SK-N-SH (cell line): ENCODE results near the gene DNPH1. TPM values are rescaled to one million over a fixed set of nuclear protein-coding genes. Genes with fewer than 3 reads are reported as not detected.

Experiments used
- CTCF ChIA-PET: fragments of 300-600, 350-600 bp; formaldehyde crosslinking; extraction: SDS; loops from one replicate; lab custom pipeline; 2021; lab: Yijun Ruan, JAX
- POLR2A ChIA-PET: fragments of 350-600 bp; sonication (Branson Sonifier 250); formaldehyde crosslinking; extraction: SDS; loops from one replicate; lab custom pipeline; 2020; ENCODE audit warnings: antibody characterized with exemption, inconsistent platforms; lab: Yijun Ruan, JAX
- DNase-seq: peaks from one replicate; pipeline ENCODE4 v3.0.0; 2012
- H2AFZ ChIP-seq: fragments of 200-600 bp; sonication (generic); 2 replicates; pipeline ENCODE4 v1.8.1; 2016; ENCODE audit warnings: antibody characterized with exemption, mild to moderate bottlenecking, low read depth
- H3F3A ChIP-seq: fragments of 200-600 bp; sonication (generic); replicated peaks from 2 replicates; pipeline ENCODE3; 2016; ENCODE audit warnings: antibody characterized with exemption, mild to moderate bottlenecking; ENCODE audit not compliant: insufficient read depth
- H3K27ac ChIP-seq, 2 experiments: fragments of 200-500 bp in 1 of 2; fragments of 200-600 bp in 1 of 2; sonication (Bioruptor generic) in 1 of 2; sonication (generic), shearing (Covaris generic) in 1 of 2; 2 replicates each; pipeline versions ENCODE4 v1.5.1 to v1.6.1; 2014 to 2016; ENCODE audit warnings: low read depth in 2 of 2, inconsistent platforms in 1 of 2, low read length in 1 of 2, mild to moderate bottlenecking in 1 of 2, mixed read lengths in 1 of 2
- H3K27me3 ChIP-seq: fragments of 200-600 bp; sonication (generic), shearing (Covaris generic); 2 replicates; pipeline ENCODE4 v1.6.1; 2016; ENCODE audit warnings: mixed run types; ENCODE audit not compliant: insufficient read depth
- H3K36me3 ChIP-seq, 2 experiments: fragments of 200-500 bp in 1 of 2; fragments of 200-600 bp in 1 of 2; sonication (Bioruptor generic) in 1 of 2; sonication (generic) in 1 of 2; replicated peaks in 1 of 2; 2 replicates each; pipeline versions ENCODE3 to v1.5.1; 2014 to 2016; ENCODE audit warnings: low read length in 1 of 2, mild to moderate bottlenecking in 1 of 2; ENCODE audit not compliant: insufficient read depth in 2 of 2, control insufficient read depth in 1 of 2
- H3K4me1 ChIP-seq, 2 experiments: fragments of 200-500 bp in 1 of 2; fragments of 200-600 bp in 1 of 2; sonication (Bioruptor generic) in 1 of 2; sonication (generic), shearing (Covaris generic) in 1 of 2; 2 replicates each; pipeline versions ENCODE4 v1.5.1 to v1.6.1; 2014 to 2016; ENCODE audit warnings: low read depth in 1 of 2, low read length in 1 of 2, mixed run types in 1 of 2; ENCODE audit not compliant: insufficient read depth in 2 of 2, control insufficient read depth in 1 of 2
- H3K4me2 ChIP-seq: fragments of 200-600 bp; sonication (generic), shearing (Covaris generic); 2 replicates; pipeline ENCODE4 v1.6.1; 2017; ENCODE audit warnings: mixed run types
- H3K4me3 ChIP-seq, 2 experiments: fragments of 200-500 bp in 1 of 2; fragments of 200-600 bp in 1 of 2; sonication (Bioruptor generic) in 1 of 2; sonication (generic), shearing (Covaris generic) in 1 of 2; 2 replicates each; pipeline versions ENCODE4 v1.5.1 to v1.8.1; 2014 to 2016; ENCODE audit warnings: low read depth in 2 of 2, inconsistent platforms in 1 of 2, low read length in 1 of 2, mild to moderate bottlenecking in 1 of 2, mixed read lengths in 1 of 2, moderate library complexity in 1 of 2
- H3K79me2 ChIP-seq: fragments of 200-600 bp; sonication (generic); 2 replicates; pipeline ENCODE4 v1.8.1; 2017; ENCODE audit warnings: mild to moderate bottlenecking; ENCODE audit not compliant: insufficient read depth
- H3K9ac ChIP-seq: fragments of 200-600 bp; sonication (generic); 2 replicates; pipeline ENCODE4 v1.6.1; 2017; ENCODE audit warnings: mixed run types
- H3K9me2 ChIP-seq: fragments of 200-600 bp; sonication (generic); 2 replicates; pipeline ENCODE4 v1.6.1; 2017; ENCODE audit warnings: mixed run types
- H3K9me3 ChIP-seq: fragments of 200-600 bp; sonication (generic); 2 replicates; pipeline ENCODE4 v1.6.1; 2017; ENCODE audit warnings: mixed run types, mild to moderate bottlenecking, moderate library complexity
- H4K20me1 ChIP-seq: fragments of 200-600 bp; sonication (generic); 2 replicates; pipeline ENCODE4 v1.6.1; 2017; ENCODE audit warnings: mild to moderate bottlenecking, mixed run types; ENCODE audit not compliant: insufficient read depth
- CHD2 ChIP-seq: fragments of 150-350 bp; IDR thresholded peaks from 2 replicates; pipeline ENCODE4 v1.6.1; 2018; ENCODE audit warnings: low read length; ENCODE audit not compliant: partially characterized antibody
- ELF1 ChIP-seq: IDR thresholded peaks from 2 replicates; pipeline ENCODE4 v1.4.0; 2012
- EP300 ChIP-seq, 2 experiments: IDR thresholded peaks; 2 replicates each; pipeline versions ENCODE4 v1.4.0 to v1.6.1; 2012; ENCODE audit warnings: borderline replicate concordance in 1 of 2, low read depth in 1 of 2, low read length in 1 of 2
- EZH2phosphoT487 ChIP-seq: fragments of 200-600 bp; sonication (generic); IDR thresholded peaks from 2 replicates; pipeline ENCODE4 v1.6.1; 2017; ENCODE audit warnings: low read depth, mixed run types, mild to moderate bottlenecking, antibody characterized with exemption, moderate library complexity, borderline replicate concordance
- FOXJ3 ChIP-seq: sonication (generic); formaldehyde crosslinking; IDR thresholded peaks from 2 replicates; pipeline ENCODE4 v1.5.1; 2020; ENCODE audit warnings: mild to moderate bottlenecking, missing genetic modification reagents
- MAX ChIP-seq: IDR thresholded peaks from 2 replicates; pipeline ENCODE4 v1.4.0; 2012; ENCODE audit warnings: low read depth
- MEF2A ChIP-seq: IDR thresholded peaks from 2 replicates; pipeline ENCODE4 v1.4.0; 2012; ENCODE audit warnings: low read depth, borderline replicate concordance
- MXI1 ChIP-seq: IDR thresholded peaks from 2 replicates; pipeline ENCODE4 v1.6.1; 2012; ENCODE audit warnings: mild to moderate bottlenecking, low read depth, low read length, improper control_type of control experiment
- NRF1 ChIP-seq: IDR thresholded peaks from 2 replicates; pipeline ENCODE4 v1.6.1; 2012; ENCODE audit warnings: low read depth, mild to moderate bottlenecking, low read length
- RAD21 ChIP-seq: IDR thresholded peaks from 2 replicates; pipeline ENCODE4 v1.6.1; 2012; ENCODE audit warnings: mild to moderate bottlenecking, low read length
- RCOR1 ChIP-seq: fragments of 150-350 bp; IDR thresholded peaks from 2 replicates; pipeline ENCODE4 v1.6.1; 2017; ENCODE audit warnings: antibody characterized with exemption, low read length
- RFX5 ChIP-seq: IDR thresholded peaks from 2 replicates; pipeline ENCODE4 v1.6.1; 2012; ENCODE audit warnings: mild to moderate bottlenecking, improper control_type of control experiment, low read length
- SIN3A ChIP-seq: IDR thresholded peaks from 2 replicates; pipeline ENCODE4 v1.6.1; 2012; ENCODE audit warnings: low read depth, mild to moderate bottlenecking, low read length, moderate library complexity, borderline replicate concordance
- TCF12 ChIP-seq: IDR thresholded peaks from 2 replicates; pipeline ENCODE4 v1.4.0; 2012
- TEAD4 ChIP-seq: IDR thresholded peaks from 2 replicates; pipeline ENCODE4 v1.4.0; 2012; ENCODE audit warnings: mild to moderate bottlenecking, borderline replicate concordance; ENCODE audit not compliant: insufficient read depth
- WGBS: methylation state at CpG from one replicate; pipeline ENCODE4 v1.1.6; 2017; ENCODE audit warnings: low lambda C conversion rate; 5-methylcytosine and 5-hydroxymethylcytosine counted together
- polyA plus RNA-seq, 3 experiments: library from polyadenylated mRNA; depleted of rRNA; stranded (reverse); fragments of >200 nt; gene quantifications; 2 replicates each; pipeline ENCODE4 v1.2.3, GENCODE V29; 2012
- TF ChIP-seq, protein P1 (sequence below): IDR thresholded peaks from 2 replicates; pipeline ENCODE4; 2012
- TF ChIP-seq, protein P2 (sequence below): IDR thresholded peaks from 2 replicates; pipeline ENCODE4 v1.4.0; 2012; ENCODE audit warnings: low read depth, borderline replicate concordance
- TF ChIP-seq, protein P3 (sequence below): fragments of 200-600 bp; sonication (generic); IDR thresholded peaks from 2 replicates; pipeline ENCODE4 v1.6.1; 2017; ENCODE audit warnings: antibody characterized with exemption, mild to moderate bottlenecking, moderate library complexity

DNPH1 gene
- polyA plus RNA-seq, 1 of the 3 experiments (the other 2 are of a cell fraction): 287 TPM

DNA sequence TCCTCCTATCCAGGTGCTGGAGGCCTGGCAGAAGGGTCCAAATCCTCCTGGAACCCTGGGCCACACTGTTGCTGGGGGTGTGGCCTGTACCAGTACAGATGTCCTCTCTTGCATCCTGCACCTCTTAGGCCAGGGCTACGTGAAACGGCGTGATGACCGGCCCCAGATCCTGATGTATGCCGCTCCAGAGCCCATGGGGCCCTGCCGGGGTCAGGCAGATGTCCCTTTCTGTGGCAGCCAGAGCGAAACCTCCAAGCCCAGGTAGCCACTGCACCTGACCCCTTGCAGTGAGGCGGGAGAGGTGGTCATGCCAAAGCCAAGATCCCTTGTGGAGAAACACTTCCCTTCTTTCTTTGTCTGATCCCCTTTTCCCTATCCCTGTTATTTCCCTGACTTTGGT is 14.2 kb downstream of the DNPH1 start:
- POLR2A ChIA-PET: interaction anchor here (0.6 kb wide), 1 partner anchor 31 kb away, joined by 3 read pairs; no protein-coding TSS in a partner anchor
- H3K36me3 ChIP-seq: peaks cover 12 to 39% of the 10 kb centered on the region in 2 experiments
- no peak for TF ChIP-seq EZH2phosphoT487
- TF ChIP-seq, all 33 proteins: peak for 0
- DNase-seq: no peak
- Histone ChIP-seq H2AFZ (no peak overlapping the region), H3K9me3 (no peaks in the 10 kb centered on the region), H3K9me2 (no peaks in the 10 kb centered on the region), H3K4me3 (no peak overlapping the region), H4K20me1 (no peaks in the 10 kb centered on the region), H3K9ac (no peak overlapping the region), H3K27me3 (no peaks in the 10 kb centered on the region), H3K79me2 (no peaks in the 10 kb centered on the region), H3K4me2 (no peak overlapping the region), H3F3A (peaks cover 2% of the 10 kb centered on the region), H3K27ac (no peak overlapping the region), H3K4me1 (no peaks in the 10 kb centered on the region)
- CTCF ChIA-PET: no interaction called here
- WGBS: 100% methylated on average over 3 of the region's 8 CpGs

GRCh38 chr6:43213431-43213830 is 15.8 kb downstream of the DNPH1 start:
- peaks cover 12 to 39% of the 10 kb centered on the region in 2 experiments for H3K36me3 ChIP-seq
- CTCF ChIA-PET: interaction anchor here (1.4 to 2.0 kb wide), 2 partner anchors 16 kb away, joined by 4 to 14 read pairs; partner anchors contain the start of gene DNPH1
- H3K4me3 ChIP-seq: no peak overlapping the region
- no peaks in the 10 kb centered on the region for H3K79me2 ChIP-seq
- POLR2A ChIA-PET: interaction anchor here (0.6 kb wide), 2 partner anchors 12 to 136 kb away, joined by 4 read pairs; no protein-coding TSS in a partner anchor
- no peak overlapping the region for H3K9ac ChIP-seq
- no peak overlapping the region for H3K4me2 ChIP-seq
- WGBS: 94% methylated on average over 11 of the region's 11 CpGs
- no peaks in the 10 kb centered on the region for H4K20me1 ChIP-seq
- H3K27ac ChIP-seq: no peak overlapping the region
- DNase-seq: no peak
- no peaks in the 10 kb centered on the region for H3K4me1 ChIP-seq
- no peaks in the 10 kb centered on the region for H3K9me3 ChIP-seq
- H3K27me3 ChIP-seq: no peaks in the 10 kb centered on the region
- H3F3A ChIP-seq: peaks cover 2% of the 10 kb centered on the region
- TF ChIP-seq NRF1 (no peak), TCF12 (no peak), RAD21 (no peak), RCOR1 (no peak), ELF1 (no peak), MAX (no peak), MEF2A (no peak), CHD2 (no peak), SIN3A (no peak), EP300 (IDR thresholded peaks at IDR 0.05; ENCODE audit: borderline replicate concordance in 1 of 2, low read depth in 1 of 2, low read length in 1 of 2) (no peak), EZH2phosphoT487 (no peak), RFX5 (no peak), TEAD4 (no peak), MXI1 (no peak), FOXJ3 (CRISPR knock-in tag) (no peak)
- TF ChIP-seq, protein P1, sequence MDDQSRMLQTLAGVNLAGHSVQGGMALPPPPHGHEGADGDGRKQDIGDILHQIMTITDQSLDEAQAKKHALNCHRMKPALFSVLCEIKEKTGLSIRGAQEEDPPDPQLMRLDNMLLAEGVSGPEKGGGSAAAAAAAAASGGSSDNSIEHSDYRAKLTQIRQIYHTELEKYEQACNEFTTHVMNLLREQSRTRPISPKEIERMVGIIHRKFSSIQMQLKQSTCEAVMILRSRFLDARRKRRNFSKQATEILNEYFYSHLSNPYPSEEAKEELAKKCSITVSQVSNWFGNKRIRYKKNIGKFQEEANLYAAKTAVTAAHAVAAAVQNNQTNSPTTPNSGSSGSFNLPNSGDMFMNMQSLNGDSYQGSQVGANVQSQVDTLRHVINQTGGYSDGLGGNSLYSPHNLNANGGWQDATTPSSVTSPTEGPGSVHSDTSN: no peak
- TF ChIP-seq, protein P2, sequence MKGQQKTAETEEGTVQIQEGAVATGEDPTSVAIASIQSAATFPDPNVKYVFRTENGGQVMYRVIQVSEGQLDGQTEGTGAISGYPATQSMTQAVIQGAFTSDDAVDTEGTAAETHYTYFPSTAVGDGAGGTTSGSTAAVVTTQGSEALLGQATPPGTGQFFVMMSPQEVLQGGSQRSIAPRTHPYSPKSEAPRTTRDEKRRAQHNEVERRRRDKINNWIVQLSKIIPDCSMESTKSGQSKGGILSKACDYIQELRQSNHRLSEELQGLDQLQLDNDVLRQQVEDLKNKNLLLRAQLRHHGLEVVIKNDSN: no peak
- TF ChIP-seq, protein P3, sequence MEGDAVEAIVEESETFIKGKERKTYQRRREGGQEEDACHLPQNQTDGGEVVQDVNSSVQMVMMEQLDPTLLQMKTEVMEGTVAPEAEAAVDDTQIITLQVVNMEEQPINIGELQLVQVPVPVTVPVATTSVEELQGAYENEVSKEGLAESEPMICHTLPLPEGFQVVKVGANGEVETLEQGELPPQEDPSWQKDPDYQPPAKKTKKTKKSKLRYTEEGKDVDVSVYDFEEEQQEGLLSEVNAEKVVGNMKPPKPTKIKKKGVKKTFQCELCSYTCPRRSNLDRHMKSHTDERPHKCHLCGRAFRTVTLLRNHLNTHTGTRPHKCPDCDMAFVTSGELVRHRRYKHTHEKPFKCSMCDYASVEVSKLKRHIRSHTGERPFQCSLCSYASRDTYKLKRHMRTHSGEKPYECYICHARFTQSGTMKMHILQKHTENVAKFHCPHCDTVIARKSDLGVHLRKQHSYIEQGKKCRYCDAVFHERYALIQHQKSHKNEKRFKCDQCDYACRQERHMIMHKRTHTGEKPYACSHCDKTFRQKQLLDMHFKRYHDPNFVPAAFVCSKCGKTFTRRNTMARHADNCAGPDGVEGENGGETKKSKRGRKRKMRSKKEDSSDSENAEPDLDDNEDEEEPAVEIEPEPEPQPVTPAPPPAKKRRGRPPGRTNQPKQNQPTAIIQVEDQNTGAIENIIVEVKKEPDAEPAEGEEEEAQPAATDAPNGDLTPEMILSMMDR: no peak
- H2AFZ ChIP-seq: no peak overlapping the region
- H3K9me2 ChIP-seq: no peaks in the 10 kb centered on the region
